ENCODE measurements around the gene BRWD1.
"Not testable (repeated sequence)": the region's sequence is repeated elsewhere in the genome, so short reads cannot be mapped to it uniquely, and the experiment has no call there.

BRWD1 gene

DNA sequence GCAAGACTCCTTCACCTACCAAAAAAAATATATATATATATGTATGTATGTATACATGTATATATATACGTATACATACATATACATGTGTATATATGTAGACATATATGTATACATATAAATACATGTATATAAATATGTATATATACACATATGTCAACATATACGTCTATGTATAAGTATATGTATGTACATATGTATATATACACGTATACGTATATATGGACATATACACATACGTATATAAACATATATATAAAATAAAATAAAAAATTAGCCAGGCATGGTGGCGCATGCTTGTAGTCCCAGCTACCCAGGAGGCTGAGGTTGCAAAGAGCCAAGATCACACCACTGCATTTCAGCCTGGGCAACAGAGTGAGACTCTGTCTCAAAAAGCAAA lies 31.6 kb downstream of the BRWD1 start:
- no peak for DNase-seq (ENCODE audit: low read depth)

- DNase-seq (ENCODE audit: low read depth), result no peak
These were observed 32.2 kb downstream of the BRWD1 start for GRCh38 chr21:39281207-39281606.

GRCh38 chr21:39269620-39270019 lies 43.8 kb downstream of the BRWD1 start:
- no peak for DNase-seq (ENCODE audit: low read depth)

- no peak for DNase-seq (ENCODE audit: low read depth)
These were observed 47.8 kb downstream of the BRWD1 start for GRCh38 chr21:39265603-39266002.

- DNase-seq (ENCODE audit: low read depth), result no peak
These were observed 50.1 kb downstream of the BRWD1 start for GRCh38 chr21:39263372-39263771.

DNA sequence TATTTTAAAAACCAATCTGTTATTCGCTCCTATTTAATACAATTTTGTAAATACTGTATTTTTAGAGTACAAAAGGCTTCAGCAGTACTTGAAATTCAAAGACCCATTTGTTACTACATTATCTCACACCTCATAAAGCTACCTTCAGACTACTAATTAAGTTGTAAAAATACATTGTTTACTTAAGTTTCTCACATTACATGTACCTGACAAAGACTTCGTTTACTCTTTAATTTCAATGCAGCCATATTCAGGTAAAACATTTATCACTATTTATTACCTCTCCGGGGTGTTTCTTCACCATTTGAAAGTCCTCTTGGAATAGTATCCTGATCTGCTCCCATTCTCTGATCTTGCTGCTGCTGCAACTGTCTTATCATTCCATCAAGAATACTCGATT lies 55.2 kb downstream of the BRWD1 start:
- DNase-seq (ENCODE audit: low read depth), result no peak

DNA sequence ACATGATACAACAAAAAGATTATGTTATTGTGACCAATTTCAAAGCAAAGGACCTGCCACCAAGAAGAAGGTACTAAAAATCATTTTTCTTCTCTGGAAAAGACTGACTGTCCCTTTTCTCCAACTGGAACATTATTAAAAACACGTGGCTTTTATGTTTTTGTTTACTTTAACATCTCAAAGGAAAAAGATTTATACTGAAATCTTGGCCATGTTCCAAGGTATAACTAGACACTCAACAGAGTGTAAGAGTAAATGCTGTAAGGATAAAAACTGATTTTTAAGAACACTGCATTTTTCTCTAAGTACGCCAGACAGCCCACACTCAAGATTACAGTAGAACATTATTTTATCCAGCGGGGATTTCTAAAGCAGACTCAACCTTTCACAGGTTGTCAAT lies 62.1 kb downstream of the BRWD1 start:
- DNase-seq (ENCODE audit: low read depth), result no peak

- no peak for DNase-seq (ENCODE audit: low read depth)
These were observed 75.2 kb downstream of the BRWD1 start for GRCh38 chr21:39238275-39238674.

- no peak for DNase-seq (ENCODE audit: low read depth)
These were observed 80.6 kb downstream of the BRWD1 start for GRCh38 chr21:39232861-39233291.

DNA sequence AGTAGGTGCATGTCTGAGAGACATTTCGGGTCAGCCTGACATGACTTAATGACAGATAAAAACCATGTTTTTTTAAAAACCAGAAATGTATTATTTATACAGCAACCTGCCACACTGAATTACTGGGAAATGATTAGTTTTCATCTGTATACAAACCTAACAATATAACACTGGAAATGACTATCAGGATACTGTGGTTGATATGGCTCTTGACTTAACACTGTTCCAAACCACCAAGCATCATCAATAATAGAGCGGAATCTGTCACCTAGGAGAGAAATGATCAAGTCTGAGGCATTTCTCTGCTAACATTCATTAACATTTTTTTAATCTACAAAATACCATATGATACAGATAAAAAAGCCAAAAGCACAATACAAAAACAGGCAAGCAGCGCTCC lies 88.5 kb downstream of the BRWD1 start:
- DNase-seq (ENCODE audit: low read depth), result no peak

DNA sequence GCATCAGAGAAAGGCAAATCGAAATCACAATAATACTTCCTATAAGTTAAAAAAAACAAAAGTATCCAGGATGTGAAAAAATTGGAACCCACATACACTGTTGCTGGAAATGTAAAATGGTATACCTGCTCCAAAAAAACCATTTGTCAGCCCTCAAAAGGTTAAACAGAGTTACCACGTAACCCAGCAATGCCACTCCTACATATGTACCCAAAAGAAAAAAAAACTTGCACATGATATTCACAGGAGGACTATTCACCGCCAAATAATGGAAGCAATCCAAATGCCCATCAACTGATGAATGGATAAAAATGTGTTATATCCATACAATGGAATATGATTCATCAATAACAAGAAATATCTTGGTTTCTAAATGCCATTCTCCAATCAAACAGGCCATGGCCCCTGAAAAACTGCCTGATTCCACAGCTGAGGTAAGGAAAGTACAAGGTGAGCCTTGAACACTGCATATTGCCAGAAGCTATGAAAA lies 91.4 kb downstream of the BRWD1 start:
- no peak for DNase-seq (ENCODE audit: low read depth)

DNA sequence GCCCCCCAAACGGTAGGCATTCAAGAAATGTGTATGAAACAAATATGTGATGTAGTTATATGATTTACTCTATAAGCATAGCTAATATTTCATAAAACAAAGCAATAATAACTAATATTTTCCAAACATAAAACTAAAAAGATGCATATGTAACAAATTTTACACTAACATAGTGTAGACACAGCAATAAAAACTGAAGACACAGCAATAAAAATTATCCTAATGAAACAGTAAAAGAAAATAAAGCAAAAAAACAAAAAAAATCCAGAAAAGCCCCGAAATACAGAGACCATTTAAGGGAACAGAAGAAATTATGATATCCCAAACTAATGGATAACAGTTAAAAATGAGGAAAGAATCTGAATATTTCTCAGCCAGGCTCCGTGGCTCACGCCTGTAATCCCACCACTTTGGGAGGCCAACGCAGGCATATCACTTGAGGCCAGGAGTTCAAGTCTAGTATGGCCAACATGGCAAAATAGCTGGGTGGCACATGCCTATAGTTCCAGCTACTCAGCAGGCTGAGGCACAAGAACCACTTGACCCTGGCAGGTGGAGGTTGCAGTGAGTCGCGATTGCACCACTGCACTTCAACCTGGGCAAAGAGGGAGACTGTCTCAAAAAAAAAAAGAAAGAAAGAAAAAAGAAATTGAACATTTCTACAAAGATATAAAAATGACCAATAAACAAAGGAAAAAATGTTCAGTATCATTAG lies 92.0 kb downstream of the BRWD1 start:
- no peak for DNase-seq (ENCODE audit: low read depth)

DNA sequence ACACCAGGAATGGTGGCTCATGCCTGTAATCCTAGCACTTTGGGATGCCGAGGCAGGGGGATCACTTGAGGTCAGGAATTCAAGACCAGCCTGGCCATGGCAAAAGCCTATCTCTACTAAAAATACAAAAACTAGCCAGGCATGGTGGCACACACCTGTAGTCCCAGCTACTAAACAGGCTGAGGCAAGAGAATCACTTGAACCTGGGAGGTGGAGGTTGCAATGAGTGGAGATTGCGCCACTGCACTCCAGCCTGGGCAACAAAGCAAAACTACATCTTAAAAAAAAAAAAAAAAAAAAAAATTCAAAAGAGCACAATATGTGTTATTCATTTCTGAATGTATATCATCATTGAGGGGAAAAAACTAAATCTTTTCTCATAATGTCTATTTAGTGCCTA lies 92.6 kb downstream of the BRWD1 start:
- not testable (repeated sequence) for DNase-seq (ENCODE audit: low read depth)

DNA sequence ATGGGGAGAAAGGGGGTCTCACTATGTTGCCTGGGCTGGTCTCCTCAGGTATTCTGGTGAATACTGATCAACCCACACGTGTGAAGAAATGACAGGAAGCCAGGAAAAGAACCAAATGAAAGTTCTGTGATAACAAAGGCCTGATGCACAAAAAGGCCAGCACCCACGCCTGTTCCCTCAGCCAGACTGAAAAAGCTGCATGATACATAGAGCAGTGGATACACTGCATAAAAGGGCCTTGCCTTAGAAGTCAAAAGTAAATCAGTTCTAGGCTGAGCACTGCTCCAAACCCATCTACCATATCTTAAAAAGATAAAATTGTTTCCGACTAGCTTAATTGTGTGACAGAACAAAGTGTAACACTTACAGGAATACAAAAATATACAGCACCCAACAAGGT lies 93.3 kb downstream of the BRWD1 start:
- DNase-seq (ENCODE audit: low read depth), result no peak

- no peak for DNase-seq (ENCODE audit: low read depth)
These were observed 95.4 kb downstream of the BRWD1 start for GRCh38 chr21:39218082-39218409.

DNA sequence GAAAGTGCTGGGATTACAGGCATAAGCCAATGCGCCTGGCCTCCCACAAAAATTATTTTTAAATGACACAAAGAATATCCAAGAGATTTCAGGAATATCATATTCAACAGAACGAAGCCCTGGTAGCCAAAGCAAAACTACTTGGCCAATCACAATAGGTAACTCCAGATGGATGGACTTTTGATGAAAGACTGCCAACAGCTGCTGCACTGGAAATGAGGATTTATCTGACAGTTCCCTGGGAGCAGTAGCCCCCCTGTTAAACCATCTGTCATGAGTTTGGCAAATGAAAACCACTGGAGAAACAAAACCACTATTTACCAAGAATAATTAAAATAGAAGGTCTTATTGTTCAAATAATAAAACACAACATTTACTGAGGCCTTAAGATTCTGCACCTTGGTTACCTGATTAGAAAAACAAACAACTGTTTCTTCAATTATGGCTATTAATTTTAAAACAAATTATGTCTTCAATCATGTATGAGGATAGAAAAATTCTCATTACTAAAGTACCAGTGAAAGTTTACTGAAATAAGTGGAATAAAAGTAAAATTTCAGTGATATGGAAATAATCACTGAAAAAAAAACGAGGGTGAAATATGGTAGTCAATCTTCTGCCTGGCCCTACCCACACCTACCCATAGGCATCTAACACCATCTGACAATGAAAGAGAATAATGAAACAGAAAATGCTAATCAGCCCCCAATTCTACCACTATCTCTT lies 95.9 kb downstream of the BRWD1 start:
- no peak for DNase-seq (ENCODE audit: low read depth)

DNA sequence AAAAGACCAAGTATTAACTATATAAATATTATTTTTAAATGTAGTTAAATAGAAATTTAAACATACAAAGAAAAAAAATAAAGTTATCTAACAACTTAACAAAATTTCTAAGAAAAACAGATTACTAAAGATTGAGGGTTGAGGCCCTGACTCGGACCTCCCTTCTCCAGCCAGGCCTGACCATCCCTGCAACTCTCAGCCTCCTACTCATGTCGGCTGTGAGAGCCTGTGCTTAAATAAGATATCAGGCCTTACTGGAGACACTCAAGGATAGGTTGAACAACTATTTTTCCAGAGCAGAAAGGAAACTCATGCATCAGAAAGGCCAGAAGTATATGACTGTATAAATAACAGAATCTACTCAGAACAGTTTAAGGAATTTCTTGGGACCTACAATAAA lies 97.1 kb downstream of the BRWD1 start:
- DNase-seq (ENCODE audit: low read depth), result no peak

DNA sequence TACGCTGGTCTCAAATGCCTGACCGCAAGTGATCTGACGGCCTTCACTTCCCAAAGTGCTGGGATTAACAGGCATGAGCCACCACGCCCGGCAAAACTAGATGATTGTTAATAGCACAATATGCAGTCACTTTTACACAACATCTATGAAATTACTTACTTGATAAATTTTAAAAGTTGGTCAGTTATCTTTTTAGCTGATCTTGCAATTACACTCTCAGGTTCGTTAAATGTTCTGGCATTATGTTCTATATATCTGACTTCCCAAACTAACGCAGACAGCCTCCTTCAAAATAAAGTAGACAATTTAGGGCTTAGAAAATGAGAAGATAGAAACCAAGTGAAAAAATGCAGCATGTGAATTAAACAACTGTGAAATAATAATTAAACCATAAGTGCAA lies 98.4 kb downstream of the BRWD1 start:
- DNase-seq (ENCODE audit: low read depth), result no peak

DNA sequence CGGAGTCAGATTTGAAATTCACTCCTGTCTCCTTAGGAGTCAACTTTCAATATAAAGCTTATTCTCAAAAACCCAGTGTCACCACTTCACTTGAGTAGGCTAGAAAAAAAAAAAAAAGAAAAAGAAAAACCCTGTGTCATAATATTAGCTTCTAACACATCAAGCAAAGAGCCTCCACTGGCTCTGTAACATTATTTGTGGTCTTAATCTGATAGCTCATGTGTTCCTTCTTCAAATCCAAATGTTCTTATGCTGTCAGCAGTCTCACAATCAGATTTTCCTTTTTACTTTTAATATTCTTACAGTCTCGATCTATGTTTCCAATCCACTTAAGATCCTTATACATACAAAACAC lies 104.1 kb downstream of the BRWD1 start:
- DNase-seq (ENCODE audit: low read depth), result no peak

DNA sequence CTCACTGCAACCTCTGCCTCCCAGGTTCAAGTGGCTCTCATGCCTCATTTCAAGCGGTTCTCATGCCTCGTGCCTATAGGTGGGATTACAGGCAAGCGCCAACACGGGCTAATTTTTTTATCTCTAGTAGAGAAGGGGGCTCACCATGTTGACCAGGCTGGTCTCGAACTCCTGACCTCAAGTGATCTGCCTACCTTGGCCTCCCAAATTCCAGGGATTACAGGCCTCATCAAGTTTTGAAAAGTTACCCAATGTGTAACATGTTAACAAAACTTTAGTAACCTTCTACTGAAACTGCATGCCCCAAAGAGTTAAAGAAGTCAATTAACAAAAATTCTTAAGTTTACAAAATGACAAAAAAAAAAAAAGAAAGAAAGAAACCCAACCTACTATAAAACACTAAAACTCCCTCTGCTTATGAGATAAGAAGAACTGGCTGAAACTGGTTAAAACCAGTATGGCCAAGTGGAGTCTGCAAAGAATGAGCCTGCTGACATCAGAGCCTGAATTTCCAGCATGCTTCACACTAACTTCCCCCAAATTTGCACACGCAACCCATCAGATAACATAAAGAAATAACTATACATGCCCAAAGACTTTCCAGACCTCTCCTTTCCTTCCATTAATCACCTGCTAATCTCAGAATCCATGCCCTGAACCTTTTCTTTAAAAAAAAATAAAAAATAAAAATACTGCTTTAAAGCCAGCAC lies 104.7 kb downstream of the BRWD1 start:
- no peak for DNase-seq (ENCODE audit: low read depth)

- DNase-seq (ENCODE audit: low read depth), result no peak
These were observed 109.3 kb downstream of the BRWD1 start for GRCh38 chr21:39204134-39204533.

GRCh38 chr21:39198800-39199199 lies 114.6 kb downstream of the BRWD1 start:
- DNase-seq (ENCODE audit: low read depth), result no peak
